Measurements from ENCODE around the gene PKD2. TPM values are rescaled to one million over a fixed set of nuclear protein-coding genes. Genes with fewer than 3 reads are reported as not detected.

PKD2 gene
- total RNA-seq, 1 experiment from 2014 or later, result 38.4 TPM

DNA sequence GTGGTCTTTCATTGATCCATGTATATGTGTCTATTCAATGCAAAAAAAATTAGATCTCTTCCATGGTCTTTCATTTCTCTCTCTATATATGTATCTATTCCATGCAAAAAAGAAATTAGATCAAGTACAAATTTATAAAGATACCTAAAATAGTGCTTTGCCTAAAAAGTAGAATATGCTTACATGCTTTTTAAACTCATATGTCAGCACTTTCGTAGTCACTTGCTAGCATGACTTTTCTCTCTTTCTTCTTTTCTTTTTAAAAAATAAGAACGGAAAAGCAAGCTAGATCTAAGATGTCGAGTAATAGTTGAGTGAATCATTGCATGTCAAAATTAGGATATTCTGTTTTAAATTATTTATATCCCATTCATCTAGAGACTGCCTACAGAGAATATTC is 50.9 kb downstream of the PKD2 start:
- Histone ChIP-seq H2BK12ac (ENCODE audit: insufficient read length, low read depth, low read length) (no peak overlapping the region), H4K20me1 (ENCODE audit: control insufficient read depth, insufficient read depth, insufficient read length) (peaks cover 2% of the 10 kb centered on the region), H2AK5ac (ENCODE audit: insufficient read length, low read length) (no peak overlapping the region), H3K4me1 (ENCODE audit: insufficient read depth, low read length) (no peaks in the 10 kb centered on the region), H4K8ac (replicated peaks; ENCODE audit: insufficient read length, low read depth, low read length) (no peak overlapping the region), H3K4ac (ENCODE audit: low read depth, low read length) (no peak overlapping the region), H3K9me3 (ENCODE audit: control insufficient read depth, low read depth, low read length) (no peaks in the 10 kb centered on the region), H2BK15ac (ENCODE audit: low read depth, low read length) (no peak overlapping the region), H3K23me2 (ENCODE audit: insufficient read length, low read depth, low read length, poor library complexity, severe bottlenecking) (no peaks in the 10 kb centered on the region), H2AFZ (ENCODE audit: low read length) (no peak overlapping the region), H4K91ac (ENCODE audit: insufficient read length, low read depth, low read length) (no peak overlapping the region), H3K18ac (ENCODE audit: insufficient read length, low read depth, low read length) (no peak overlapping the region), H2BK20ac (ENCODE audit: low read depth, low read length, poor library complexity, severe bottlenecking) (no peak overlapping the region), H4K5ac (ENCODE audit: insufficient read length, low read depth, low read length) (no peak overlapping the region), H3K27me3 (ENCODE audit: insufficient read depth, low read length) (no peaks in the 10 kb centered on the region), H2BK5ac (ENCODE audit: insufficient read length, low read length) (no peak overlapping the region), H3K4me2 (ENCODE audit: insufficient read depth, insufficient read length, low read length) (no peak overlapping the region), H3K23ac (ENCODE audit: insufficient read length, low read depth, low read length) (no peak overlapping the region), H3K79me2 (ENCODE audit: insufficient read depth, low read length) (no peaks in the 10 kb centered on the region), H2BK120ac (ENCODE audit: low read depth, low read length, poor library complexity, severe bottlenecking) (no peak overlapping the region), H3K14ac (ENCODE audit: insufficient read depth, low read length) (no peak overlapping the region), H3T11ph (ENCODE audit: low read length) (no peak overlapping the region), H3K27ac (ENCODE audit: insufficient read length, low read depth, low read length) (no peak overlapping the region), H3K79me1 (ENCODE audit: insufficient read depth, low read depth, low read length, poor library complexity, severe bottlenecking) (no peaks in the 10 kb centered on the region), H3K9ac (ENCODE audit: extremely low read depth, insufficient read length, low read length) (no peak overlapping the region), H3K56ac (ENCODE audit: insufficient read length, low read depth, low read length) (no peak overlapping the region)
- Mint-ChIP-seq H3K4me3 (no peak overlapping the region), H3K9me3 (no peaks in the 10 kb centered on the region), H3K27ac (no peak overlapping the region), H3K27me3 (ENCODE audit: low read depth) (no peaks in the 10 kb centered on the region), H3K36me3 (ENCODE audit: insufficient read depth in 1 of 3, low read depth in 3 of 3) (peaks cover 10 to 65% (median 48%) of the 10 kb centered on the region in 3 experiments; a peak in 6 of 7 replicates), H3K4me1 (no peaks in the 10 kb centered on the region)
- WGBS (ENCODE audit: extremely low coverage, insufficient read length, low lambda C conversion rate), result no CpG with 5 or more reads among the region's 3 CpGs
- DNase-seq, result no peak
- TF ChIP-seq, protein P1, sequence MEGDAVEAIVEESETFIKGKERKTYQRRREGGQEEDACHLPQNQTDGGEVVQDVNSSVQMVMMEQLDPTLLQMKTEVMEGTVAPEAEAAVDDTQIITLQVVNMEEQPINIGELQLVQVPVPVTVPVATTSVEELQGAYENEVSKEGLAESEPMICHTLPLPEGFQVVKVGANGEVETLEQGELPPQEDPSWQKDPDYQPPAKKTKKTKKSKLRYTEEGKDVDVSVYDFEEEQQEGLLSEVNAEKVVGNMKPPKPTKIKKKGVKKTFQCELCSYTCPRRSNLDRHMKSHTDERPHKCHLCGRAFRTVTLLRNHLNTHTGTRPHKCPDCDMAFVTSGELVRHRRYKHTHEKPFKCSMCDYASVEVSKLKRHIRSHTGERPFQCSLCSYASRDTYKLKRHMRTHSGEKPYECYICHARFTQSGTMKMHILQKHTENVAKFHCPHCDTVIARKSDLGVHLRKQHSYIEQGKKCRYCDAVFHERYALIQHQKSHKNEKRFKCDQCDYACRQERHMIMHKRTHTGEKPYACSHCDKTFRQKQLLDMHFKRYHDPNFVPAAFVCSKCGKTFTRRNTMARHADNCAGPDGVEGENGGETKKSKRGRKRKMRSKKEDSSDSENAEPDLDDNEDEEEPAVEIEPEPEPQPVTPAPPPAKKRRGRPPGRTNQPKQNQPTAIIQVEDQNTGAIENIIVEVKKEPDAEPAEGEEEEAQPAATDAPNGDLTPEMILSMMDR (conservative IDR thresholded peaks at IDR 0.05), result no peak
